ENCODE results near the gene PCSK5. TPM values are rescaled to one million over a fixed set of nuclear protein-coding genes. Genes with fewer than 3 reads are reported as not detected.
"Not testable (repeated sequence)": the region's sequence is repeated elsewhere in the genome, so short reads cannot be mapped to it uniquely, and the experiment has no call there.

The PCSK5 gene
- 10 to 100 TPM in 1 of 2 donors, 1 to 10 TPM in 1; 9.4 to 12.0 TPM for total RNA-seq
- total RNA-seq = 4.1 to 12.3 reads per million in 2 donors

DNA sequence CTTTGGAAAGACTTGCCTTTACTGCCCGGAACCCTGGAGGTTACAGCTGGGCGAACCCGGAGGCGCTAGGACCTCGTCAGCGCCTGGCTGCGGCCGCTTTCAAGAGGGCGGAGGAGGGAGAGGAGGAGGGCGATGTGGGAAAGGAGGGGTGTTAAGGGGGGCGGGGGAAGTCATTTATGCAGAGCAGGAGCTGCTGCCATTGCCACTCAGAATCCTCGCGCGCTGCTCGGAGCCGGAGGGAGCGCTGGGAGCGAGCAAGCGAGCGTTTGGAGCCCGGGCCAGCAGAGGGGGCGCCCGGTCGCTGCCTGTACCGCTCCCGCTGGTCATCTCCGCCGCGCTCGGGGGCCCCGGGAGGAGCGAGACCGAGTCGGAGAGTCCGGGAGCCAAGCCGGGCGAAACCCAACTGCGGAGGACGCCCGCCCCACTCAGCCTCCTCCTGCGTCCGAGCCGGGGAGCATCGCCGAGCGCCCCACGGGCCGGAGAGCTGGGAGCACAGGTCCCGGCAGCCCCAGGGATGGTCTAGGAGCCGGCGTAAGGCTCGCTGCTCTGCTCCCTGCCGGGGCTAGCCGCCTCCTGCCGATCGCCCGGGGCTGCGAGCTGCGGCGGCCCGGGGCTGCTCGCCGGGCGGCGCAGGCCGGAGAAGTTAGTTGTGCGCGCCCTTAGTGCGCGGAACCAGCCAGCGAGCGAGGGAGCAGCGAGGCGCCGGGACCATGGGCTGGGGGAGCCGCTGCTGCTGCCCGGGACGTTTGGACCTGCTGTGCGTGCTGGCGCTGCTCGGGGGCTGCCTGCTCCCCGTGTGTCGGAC is at the start of gene PCSK5:
TSS of gene PCSK5 (plus strand) at position 202 of the 805 bp plus-strand sequence. CDS start at position 711, 509 bp downstream.
- Mint-ChIP-seq H3K4me3 (peak within 1 kb of the TSS; percentile 96), H3K27ac (peak within 1 kb of the TSS; percentile 89), H3K36me3 (ENCODE audit: low read depth) (no peaks in the 10 kb centered on the region), H3K27me3 (peaks cover 20% of the 10 kb centered on the region), H3K4me1 (peaks cover 41% of the 10 kb centered on the region)
- peak; percentile 91 for ATAC-seq
- peak; percentile 55 to 75 (median 70) for DNase-seq
- no peaks in the 10 kb centered on the region for H3K9me3 ChIP-seq (ENCODE audit: control insufficient read depth, low read length, poor library complexity, severe bottlenecking)

DNA sequence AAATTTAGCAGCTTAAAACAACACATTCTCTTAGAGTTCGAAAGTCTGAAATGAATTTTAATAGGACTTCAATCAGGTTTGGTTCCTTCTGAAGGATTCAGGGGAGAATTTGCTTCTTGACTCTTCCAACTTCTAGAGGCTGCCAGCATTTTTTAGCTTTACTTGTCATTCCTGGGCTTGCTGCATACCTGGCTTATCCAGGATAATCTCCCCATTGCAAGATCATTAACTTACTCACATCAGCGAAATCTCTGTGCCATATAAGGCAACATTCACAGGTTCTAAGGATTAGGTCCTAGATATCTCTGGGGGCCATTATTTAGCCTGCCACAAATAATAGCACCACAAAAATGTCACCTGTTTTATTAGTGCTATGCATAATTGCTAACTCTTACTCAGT is 46.2 kb upstream of the PCSK5 start:
- peaks cover 3% of the 10 kb centered on the region for H3K9me3 ChIP-seq (ENCODE audit: control insufficient read depth, low read length, poor library complexity, severe bottlenecking)
- ATAC-seq (no peak), DNase-seq (no peak)
- H3K27me3 Mint-ChIP-seq = peaks cover 7% of the 10 kb centered on the region
- no peaks in the 10 kb centered on the region for H3K36me3 Mint-ChIP-seq (ENCODE audit: low read depth)
- peaks cover 3% of the 10 kb centered on the region for H3K4me1 Mint-ChIP-seq
- no peak overlapping the region for H3K4me3 Mint-ChIP-seq
- no peak overlapping the region for H3K27ac Mint-ChIP-seq

DNA sequence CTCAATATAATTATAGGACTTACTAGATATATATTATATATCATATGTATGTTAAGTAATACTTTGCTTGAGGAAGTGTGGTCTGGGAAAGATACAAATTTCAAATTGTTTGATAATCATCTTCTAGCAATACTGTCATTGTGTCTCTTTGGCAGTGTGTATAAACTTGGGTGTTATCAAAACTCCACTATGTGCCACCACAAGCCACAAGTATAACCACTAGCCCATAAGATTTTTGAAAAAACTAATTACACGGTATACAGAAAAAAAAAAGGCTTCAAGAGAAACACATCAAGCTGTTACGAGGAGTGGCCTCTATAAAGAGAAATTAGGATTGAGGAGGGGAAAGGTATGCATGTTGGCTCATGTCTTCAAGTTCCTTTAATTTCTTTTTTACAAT is 44.7 kb upstream of the PCSK5 start:
- peaks cover 3% of the 10 kb centered on the region for H3K9me3 ChIP-seq (ENCODE audit: control insufficient read depth, low read length, poor library complexity, severe bottlenecking)
- Mint-ChIP-seq H3K4me3 (no peak overlapping the region), H3K27ac (no peak overlapping the region), H3K36me3 (ENCODE audit: low read depth) (no peaks in the 10 kb centered on the region), H3K4me1 (peaks cover 3% of the 10 kb centered on the region), H3K27me3 (peaks cover 7% of the 10 kb centered on the region)
- DNase-seq (no peak), ATAC-seq (no peak)

- no peak overlapping the region for H3K27ac Mint-ChIP-seq
- DNase-seq (no peak), ATAC-seq (no peak)
- H3K27me3 Mint-ChIP-seq = peaks cover 7% of the 10 kb centered on the region
- peaks cover 3% of the 10 kb centered on the region for H3K4me1 Mint-ChIP-seq
- no peaks in the 10 kb centered on the region for H3K36me3 Mint-ChIP-seq (ENCODE audit: low read depth)
- no peak overlapping the region for H3K4me3 Mint-ChIP-seq
- peaks cover 3% of the 10 kb centered on the region for H3K9me3 ChIP-seq (ENCODE audit: control insufficient read depth, low read length, poor library complexity, severe bottlenecking)
Observed at GRCh38 chr9:75847085-75847484, 43.4 kb upstream of the PCSK5 start.

DNA sequence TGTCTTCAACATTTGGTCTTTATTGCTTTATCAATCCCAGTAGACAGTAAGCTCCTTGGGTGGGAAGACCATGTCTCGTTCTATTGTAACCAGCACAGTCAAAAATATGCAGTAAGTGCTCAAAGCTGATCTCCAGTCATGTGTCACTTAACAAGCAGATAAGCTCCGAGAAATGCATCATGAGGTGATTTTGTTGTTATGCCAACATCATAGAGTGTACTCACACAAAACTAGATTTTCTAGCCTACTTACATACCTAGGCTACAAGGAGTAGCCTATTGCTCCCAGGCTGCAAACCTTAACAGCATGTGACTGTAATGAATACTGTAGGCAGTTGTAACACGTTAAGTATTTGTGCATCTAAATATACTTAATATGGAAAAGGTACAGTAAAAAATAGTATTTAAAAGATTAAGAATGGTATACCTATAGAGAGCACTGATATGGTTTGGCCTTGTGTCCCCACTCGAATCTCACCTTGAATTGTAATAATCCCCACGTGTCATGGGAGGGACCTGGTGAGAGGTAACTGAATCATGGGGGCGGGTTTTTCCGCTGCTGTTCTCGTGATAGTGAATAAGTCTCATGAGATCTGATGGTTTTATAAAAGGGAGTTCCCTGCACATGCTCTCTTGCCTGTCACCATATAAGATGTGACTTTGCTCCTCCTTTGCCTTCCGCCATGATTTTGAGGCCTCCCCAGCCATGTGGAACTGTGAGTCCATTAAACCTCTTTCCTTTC is 39.8 kb upstream of the PCSK5 start:
- H3K27ac Mint-ChIP-seq = no peak overlapping the region

DNA sequence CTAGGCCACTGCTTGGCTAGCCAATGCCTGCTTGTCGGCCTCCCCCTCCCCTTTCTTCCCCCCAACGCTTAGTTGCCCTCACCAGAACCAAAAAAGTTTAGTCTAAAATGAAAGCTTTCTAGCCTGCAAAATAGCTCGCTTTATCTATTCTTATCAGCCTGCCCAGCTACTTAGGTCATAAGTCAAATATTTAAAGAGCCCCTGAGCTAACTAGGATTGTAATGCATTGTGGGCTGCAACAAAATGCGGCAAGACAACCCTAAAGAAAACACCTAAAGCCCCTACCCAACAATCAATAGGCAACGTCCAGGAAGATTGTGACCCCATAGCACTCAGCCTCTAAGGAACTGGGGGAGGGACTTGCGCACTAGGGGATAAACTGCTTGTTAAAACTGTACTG is 38.6 kb upstream of the PCSK5 start:
- Mint-ChIP-seq H3K4me1 (no peaks in the 10 kb centered on the region), H3K36me3 (ENCODE audit: low read depth) (no peaks in the 10 kb centered on the region), H3K27ac (no peak overlapping the region), H3K27me3 (peaks cover 7% of the 10 kb centered on the region), H3K4me3 (no peak overlapping the region)
- no peaks in the 10 kb centered on the region for H3K9me3 ChIP-seq (ENCODE audit: control insufficient read depth, low read length, poor library complexity, severe bottlenecking)
- ATAC-seq (no peak), DNase-seq (no peak)

More for the DNA sequence above, 39.8 kb upstream of the PCSK5 start:
- Mint-ChIP-seq H3K36me3 (ENCODE audit: low read depth) (no peaks in the 10 kb centered on the region), H3K4me3 (no peak overlapping the region), H3K4me1 (no peaks in the 10 kb centered on the region), H3K27me3 (no peaks in the 10 kb centered on the region)
- DNase-seq (no peak), ATAC-seq (no peak)
- H3K9me3 ChIP-seq (ENCODE audit: control insufficient read depth, low read length, poor library complexity, severe bottlenecking) = no peaks in the 10 kb centered on the region

DNA sequence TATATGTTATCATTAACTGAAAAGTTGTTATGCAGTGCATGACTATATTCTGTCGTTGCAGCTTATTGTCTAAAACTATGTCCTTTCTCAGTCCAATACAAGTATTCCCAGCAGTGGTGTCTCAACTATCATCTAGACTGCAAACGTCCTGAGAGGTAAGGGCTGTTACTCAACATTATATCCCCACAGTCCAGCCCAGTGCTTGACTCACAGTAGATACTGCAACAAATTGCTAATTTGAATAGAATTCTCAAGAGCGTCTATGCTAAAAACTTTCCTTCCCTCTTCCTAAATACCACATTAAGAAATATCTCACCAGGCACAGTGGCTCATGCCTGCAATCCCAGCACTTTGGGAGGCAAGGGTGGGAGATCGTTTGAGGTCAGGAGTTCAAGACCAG is 37.7 kb upstream of the PCSK5 start:
- Mint-ChIP-seq H3K27ac (no peak overlapping the region), H3K4me1 (no peaks in the 10 kb centered on the region)

DNA sequence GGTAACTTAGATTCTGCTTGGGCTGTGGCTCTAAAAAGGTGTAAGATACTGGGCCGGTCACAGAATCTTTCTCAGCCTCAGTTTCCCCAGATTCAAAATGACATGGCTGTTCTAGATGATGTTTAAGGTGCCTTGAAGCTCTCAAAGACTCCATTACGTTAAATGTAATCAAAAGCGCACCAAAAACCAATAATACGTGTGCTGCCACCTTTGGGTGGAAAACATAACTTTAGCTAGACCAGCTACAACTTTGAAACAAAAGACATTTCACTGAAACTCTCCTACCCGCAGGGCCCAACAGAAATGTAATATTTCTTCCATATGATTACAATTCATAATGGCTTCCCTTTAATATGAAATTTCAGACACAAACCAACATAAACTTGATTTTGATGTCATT is 35.0 kb upstream of the PCSK5 start:
- H3K36me3 Mint-ChIP-seq (ENCODE audit: low read depth) = no peaks in the 10 kb centered on the region
- H3K27ac Mint-ChIP-seq = no peak overlapping the region
- H3K4me1 Mint-ChIP-seq = no peaks in the 10 kb centered on the region
- ATAC-seq = no peak
- H3K27me3 Mint-ChIP-seq = peaks cover 23% of the 10 kb centered on the region
- H3K4me3 Mint-ChIP-seq = no peak overlapping the region
- no peak for DNase-seq
- no peaks in the 10 kb centered on the region for H3K9me3 ChIP-seq (ENCODE audit: control insufficient read depth, low read length, poor library complexity, severe bottlenecking)

More for the DNA sequence above, 37.7 kb upstream of the PCSK5 start:
- no peak overlapping the region for H3K4me3 Mint-ChIP-seq
- DNase-seq (no peak), ATAC-seq (no peak)
- H3K9me3 ChIP-seq (ENCODE audit: control insufficient read depth, low read length, poor library complexity, severe bottlenecking) = no peaks in the 10 kb centered on the region
- H3K27me3 Mint-ChIP-seq = peaks cover 11% of the 10 kb centered on the region
- no peaks in the 10 kb centered on the region for H3K36me3 Mint-ChIP-seq (ENCODE audit: low read depth)

GRCh38 chr9:75858497-75859092 is 31.9 kb upstream of the PCSK5 start:
- Mint-ChIP-seq H3K27ac (no peak overlapping the region), H3K27me3 (peaks cover 27% of the 10 kb centered on the region), H3K4me1 (no peaks in the 10 kb centered on the region), H3K36me3 (ENCODE audit: low read depth) (no peaks in the 10 kb centered on the region), H3K4me3 (no peak overlapping the region)
- ATAC-seq (no peak), DNase-seq (no peak)
- no peaks in the 10 kb centered on the region for H3K9me3 ChIP-seq (ENCODE audit: control insufficient read depth, low read length, poor library complexity, severe bottlenecking)

DNA sequence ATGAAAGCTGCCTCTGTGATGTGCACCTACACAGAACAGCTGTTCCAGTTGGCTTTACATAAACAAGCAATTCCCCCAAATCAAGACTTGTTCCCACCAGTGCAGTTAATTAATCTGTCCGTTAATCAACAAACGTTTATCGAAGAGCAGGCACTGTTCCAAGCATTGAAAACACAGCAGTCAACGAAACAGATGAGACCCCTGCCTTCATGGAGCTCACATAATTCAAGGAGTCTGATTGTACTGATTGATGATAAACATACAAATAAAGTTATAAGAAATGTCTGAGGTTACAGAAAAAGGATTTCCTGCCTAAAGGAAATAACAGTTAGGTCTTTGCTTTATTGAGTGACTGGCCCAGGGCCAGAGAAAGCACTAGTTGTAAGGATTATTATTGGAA is 26.2 kb upstream of the PCSK5 start:
- no peaks in the 10 kb centered on the region for H3K9me3 ChIP-seq (ENCODE audit: control insufficient read depth, low read length, poor library complexity, severe bottlenecking)
- no peak for ATAC-seq
- Mint-ChIP-seq H3K4me3 (no peak overlapping the region), H3K36me3 (ENCODE audit: low read depth) (no peaks in the 10 kb centered on the region), H3K27me3 (peaks cover 28% of the 10 kb centered on the region), H3K4me1 (peaks cover 3% of the 10 kb centered on the region), H3K27ac (no peak overlapping the region)
- no peak for DNase-seq

- ATAC-seq (no peak), DNase-seq (peak in 1 of 3 donors; percentile 20)
- Mint-ChIP-seq H3K27ac (no peak overlapping the region), H3K4me3 (no peak overlapping the region), H3K4me1 (peaks cover 7% of the 10 kb centered on the region), H3K36me3 (ENCODE audit: low read depth) (no peaks in the 10 kb centered on the region), H3K27me3 (peaks cover 31% of the 10 kb centered on the region)
- no peaks in the 10 kb centered on the region for H3K9me3 ChIP-seq (ENCODE audit: control insufficient read depth, low read length, poor library complexity, severe bottlenecking)
Observed at GRCh38 chr9:75866273-75866871, 24.1 kb upstream of the PCSK5 start.

DNA sequence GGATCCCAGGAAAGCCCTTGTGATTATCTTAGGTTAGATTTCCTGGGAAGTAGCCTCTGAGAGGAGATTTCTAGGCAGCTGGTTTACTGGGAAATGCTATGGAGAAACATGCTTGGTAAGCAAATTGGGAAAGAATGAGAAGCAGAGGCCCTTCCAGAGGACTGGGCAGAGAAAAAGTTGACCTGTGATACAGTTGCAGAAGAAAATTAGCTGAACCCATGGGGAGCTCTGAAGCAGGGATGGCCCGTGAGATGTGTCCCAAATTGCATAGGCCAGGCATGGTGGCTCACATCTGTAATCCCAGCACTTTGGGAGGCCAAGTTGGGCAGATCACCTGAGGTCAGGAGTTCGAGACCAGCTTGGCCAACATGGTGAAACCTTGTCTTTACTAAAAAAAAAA is 21.9 kb upstream of the PCSK5 start:
- ATAC-seq; H3K36me3 Mint-ChIP-seq (ENCODE audit: low read depth); H3K4me3 Mint-ChIP-seq; H3K4me1 Mint-ChIP-seq; H3K9me3 ChIP-seq (ENCODE audit: control insufficient read depth, low read length, poor library complexity, severe bottlenecking); DNase-seq; H3K27ac Mint-ChIP-seq: not testable (repeated sequence)
- H3K27me3 Mint-ChIP-seq = peaks cover 29% of the 10 kb centered on the region

GRCh38 chr9:75869236-75869635 is 21.2 kb upstream of the PCSK5 start:
- H3K4me1 Mint-ChIP-seq = peaks cover 4% of the 10 kb centered on the region
- ATAC-seq (no peak), DNase-seq (no peak)
- H3K9me3 ChIP-seq (ENCODE audit: control insufficient read depth, low read length, poor library complexity, severe bottlenecking) = no peaks in the 10 kb centered on the region
- H3K27ac Mint-ChIP-seq = no peak overlapping the region
- H3K27me3 Mint-ChIP-seq = peaks cover 25% of the 10 kb centered on the region
- H3K36me3 Mint-ChIP-seq (ENCODE audit: low read depth) = no peaks in the 10 kb centered on the region
- H3K4me3 Mint-ChIP-seq = no peak overlapping the region

Measured in T-helper 17 cell (primary cell).